Cerebellar cortex (tissue), 1 donor: ENCODE data around the gene TAS2R60.
"Not testable (repeated sequence)": the region's sequence is repeated elsewhere in the genome, so short reads cannot be mapped to it uniquely, and the experiment has no call there.

ENCODE experiments used
- DNase-seq: peaks from one replicate; pipeline ENCODE4 v3.0.0-alpha.2; 2015; ENCODE audit warnings: low spot score

TAS2R60 gene

GRCh38 chr7:143411976-143412708, 31.1 kb upstream of the TAS2R60 start:
- DNase-seq = no peak

- no peak for DNase-seq
Observed at GRCh38 chr7:143413123-143413522, 30.1 kb upstream of the TAS2R60 start.

- not testable (repeated sequence) for DNase-seq
Observed at GRCh38 chr7:143415209-143415608, 28.0 kb upstream of the TAS2R60 start.

GRCh38 chr7:143415742-143416397, 27.4 kb upstream of the TAS2R60 start:
- no peak for DNase-seq

GRCh38 chr7:143416565-143417149, 26.6 kb upstream of the TAS2R60 start:
- peak; percentile 66 for DNase-seq

GRCh38 chr7:143417734-143418383, 25.4 kb upstream of the TAS2R60 start:
- no peak for DNase-seq

GRCh38 chr7:143418681-143419458, 24.4 kb upstream of the TAS2R60 start:
- no peak for DNase-seq

GRCh38 chr7:143419880-143420279, 23.4 kb upstream of the TAS2R60 start:
- DNase-seq = no peak

GRCh38 chr7:143420624-143421023, 22.6 kb upstream of the TAS2R60 start:
- DNase-seq = not testable (repeated sequence)

- DNase-seq = no peak
Observed at GRCh38 chr7:143422033-143422432, 21.2 kb upstream of the TAS2R60 start.

GRCh38 chr7:143424476-143424875, 18.8 kb upstream of the TAS2R60 start:
- not testable (repeated sequence) for DNase-seq

GRCh38 chr7:143426479-143427142, 16.6 kb upstream of the TAS2R60 start:
- no peak for DNase-seq

GRCh38 chr7:143429770-143430698, 13.2 kb upstream of the TAS2R60 start:
- DNase-seq = no peak

- DNase-seq = no peak
Observed at GRCh38 chr7:143431109-143431508, 12.1 kb upstream of the TAS2R60 start.

- DNase-seq = no peak
Observed at GRCh38 chr7:143433759-143434158, 9.5 kb upstream of the TAS2R60 start.

- DNase-seq = no peak
Observed at GRCh38 chr7:143434660-143435059, 8.6 kb upstream of the TAS2R60 start.

- DNase-seq = no peak
Observed at GRCh38 chr7:143435266-143435665, 8.0 kb upstream of the TAS2R60 start.

- DNase-seq = no peak
Observed at GRCh38 chr7:143436325-143436946, 6.8 kb upstream of the TAS2R60 start.

- no peak for DNase-seq
Observed at GRCh38 chr7:143437578-143437977, 5.7 kb upstream of the TAS2R60 start.

GRCh38 chr7:143439866-143440265, 3.4 kb upstream of the TAS2R60 start:
- DNase-seq = no peak
